ENCODE measurements around the gene NPTX1. TPM values are rescaled to one million over a fixed set of nuclear protein-coding genes. Genes with fewer than 3 reads are reported as not detected.

Gene NPTX1
- total and polyA plus RNA-seq, 7 donors = 0.25 to 1.3 (median 0.67) TPM

DNA sequence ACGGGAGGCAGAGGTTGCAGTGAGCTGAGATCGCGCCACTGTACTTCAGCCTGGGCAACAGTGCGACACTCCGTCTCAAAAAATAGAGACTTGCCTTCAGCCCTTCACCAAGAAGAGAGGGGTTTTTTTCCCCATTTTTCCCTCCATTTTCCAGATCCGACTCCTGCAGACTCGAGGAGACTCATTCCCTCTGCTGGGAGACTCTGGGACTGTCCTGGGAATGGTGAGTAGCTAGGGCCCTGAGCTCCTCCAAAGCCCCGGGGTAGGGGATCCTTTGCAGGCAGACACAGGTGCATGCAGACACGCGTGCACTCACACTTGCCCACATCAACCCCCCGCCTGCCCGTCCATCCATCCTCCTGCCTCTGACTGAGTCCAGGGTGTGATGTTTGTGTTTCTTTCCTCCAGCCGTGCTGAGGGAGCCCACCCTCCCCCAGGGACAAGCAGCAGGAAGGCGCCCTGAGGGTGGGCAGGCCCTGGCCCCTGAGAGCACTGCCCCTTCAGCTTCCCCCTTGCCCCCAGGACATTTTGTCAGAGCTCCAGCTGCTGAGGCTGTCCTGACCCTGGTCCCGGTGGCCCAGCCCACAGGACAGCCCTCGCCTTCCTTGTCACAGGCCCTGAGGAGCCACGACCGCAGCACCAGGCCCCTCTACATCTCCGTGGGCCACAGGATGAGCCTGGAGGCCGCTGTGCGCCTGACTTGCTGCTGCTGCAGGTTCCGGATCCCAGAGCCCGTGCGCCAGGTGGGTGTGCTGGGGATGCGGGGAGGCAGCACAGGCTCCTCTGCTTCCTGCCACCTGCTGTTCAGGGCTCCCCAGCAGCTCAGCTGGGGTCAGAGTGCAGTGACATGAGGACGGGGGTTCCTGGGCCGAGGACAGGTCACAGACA lies 51.3 kb downstream of the NPTX1 start:
- H3K27me3 ChIP-seq (ENCODE audit: insufficient read depth in 3 of 3, low read length in 2 of 3) = no peaks in the 10 kb centered on the region
- ATAC-seq (no peak), DNase-seq (peak in 1 of 2 donors; percentile 29)
- H3K4me3 ChIP-seq = no peak overlapping the region
- H3K27ac ChIP-seq = no peak overlapping the region
- H3K4me1 ChIP-seq = peaks cover 17% of the 10 kb centered on the region
- WGBS, 3 donors = 80 to 87% (median 82%) methylated on average over 27 of the region's 27 CpGs
- no peaks in the 10 kb centered on the region for H3K9me3 ChIP-seq
- intact Hi-C loops (cut with DNase I) = loop anchor here in 1 of 2 donors (10.0 kb wide), 2 partner anchors 450 to 670 kb away; no protein-coding TSS in a partner anchor
- no peak for TF ChIP-seq CTCF (IDR thresholded peaks at IDR 0.05)
- peaks cover 0 to 22% of the 10 kb centered on the region in 2 donors for H3K36me3 ChIP-seq (ENCODE audit: insufficient read depth in 1 of 2, low read depth in 1 of 2)

DNA sequence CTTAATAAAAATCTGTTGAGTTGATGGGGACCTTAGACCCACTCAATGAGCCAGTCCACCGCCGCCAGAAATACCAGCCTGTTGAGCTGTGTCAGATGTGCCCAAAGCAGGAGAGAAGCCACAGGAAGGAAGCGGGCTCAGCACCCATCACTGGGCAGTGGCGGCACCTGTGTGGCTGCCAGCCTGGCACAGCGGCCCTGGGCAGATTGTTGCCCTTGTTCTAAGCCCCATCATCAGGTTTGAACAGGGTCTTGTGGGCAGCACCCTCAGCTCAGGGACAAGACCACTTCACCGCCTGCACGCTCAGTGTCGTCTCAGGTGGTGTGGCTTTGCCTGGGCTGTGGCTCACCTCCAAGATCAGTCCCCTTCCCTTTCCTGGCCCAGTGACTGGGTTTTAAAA lies 52.1 kb downstream of the NPTX1 start:
- H3K4me3 ChIP-seq = no peak overlapping the region
- no peak for TF ChIP-seq CTCF (IDR thresholded peaks at IDR 0.05)
- no peaks in the 10 kb centered on the region for H3K27me3 ChIP-seq (ENCODE audit: insufficient read depth in 3 of 3, low read length in 2 of 3)
- 88 to 92% (median 90%) methylated on average over 8 of the region's 8 CpGs for WGBS, 3 donors
- H3K27ac ChIP-seq = no peak overlapping the region
- DNase-seq (peak in 1 of 2 donors; percentile 45), ATAC-seq (no peak)
- H3K9me3 ChIP-seq = no peaks in the 10 kb centered on the region
- intact Hi-C loops (cut with DNase I) = loop anchor here in 1 of 2 donors (10.0 kb wide), 2 partner anchors 451 to 671 kb away; no protein-coding TSS in a partner anchor
- peaks cover 17% of the 10 kb centered on the region for H3K4me1 ChIP-seq
- peaks cover 0 to 13% of the 10 kb centered on the region in 2 donors for H3K36me3 ChIP-seq (ENCODE audit: insufficient read depth in 1 of 2, low read depth in 1 of 2)

GRCh38 chr17:80423536-80424225 lies 52.7 kb downstream of the NPTX1 start:
- ATAC-seq (peak in 2 of 4 donors; percentile 7 to 16), DNase-seq (peak in 1 of 2 donors; percentile 45)
- WGBS, 3 donors = 52 to 72% (median 60%) methylated on average over 13 of the region's 13 CpGs
- Histone ChIP-seq H3K36me3 (ENCODE audit: insufficient read depth in 1 of 2, low read depth in 1 of 2) (peaks cover 0 to 8% of the 10 kb centered on the region in 2 donors), H3K4me3 (peak overlapping the region; percentile 28), H3K27me3 (ENCODE audit: insufficient read depth in 3 of 3, low read length in 2 of 3) (no peaks in the 10 kb centered on the region), H3K9me3 (no peaks in the 10 kb centered on the region), H3K27ac (peak overlapping the region; percentile 60), H3K4me1 (peaks cover 19% of the 10 kb centered on the region)
- TF ChIP-seq CTCF (IDR thresholded peaks at IDR 0.05) = no peak
- intact Hi-C loops (cut with DNase I) = loop anchor here in 1 of 2 donors (10.0 kb wide), 2 partner anchors 451 to 671 kb away; no protein-coding TSS in a partner anchor

DNA sequence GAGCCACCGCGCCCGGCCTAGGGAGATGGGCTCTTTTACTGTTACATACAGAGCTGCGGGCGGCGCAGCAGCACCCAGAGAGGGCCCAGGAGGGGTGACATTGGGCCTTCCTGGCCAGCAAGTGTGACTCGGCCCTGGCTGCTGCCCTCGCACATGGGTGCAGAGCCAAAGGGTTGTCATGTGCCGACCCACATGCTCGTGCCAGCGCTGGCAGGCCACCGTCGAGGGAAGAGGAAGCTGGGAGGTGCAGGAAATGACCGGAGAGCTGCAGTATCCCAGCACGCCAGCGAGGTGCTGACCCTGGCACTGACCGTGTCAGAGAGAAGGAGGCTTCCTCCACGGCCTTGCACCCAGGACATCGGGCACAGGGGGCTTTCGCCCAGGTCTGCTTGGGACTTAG lies 53.4 kb downstream of the NPTX1 start:
- intact Hi-C loops (cut with DNase I) = loop anchor here in 1 of 2 donors (10.0 kb wide), 2 partner anchors 452 to 672 kb away; no protein-coding TSS in a partner anchor
- Histone ChIP-seq H3K27me3 (ENCODE audit: insufficient read depth in 3 of 3, low read length in 2 of 3) (no peaks in the 10 kb centered on the region), H3K4me3 (peak overlapping the region; percentile 28), H3K27ac (peak overlapping the region; percentile 60), H3K36me3 (ENCODE audit: insufficient read depth in 1 of 2, low read depth in 1 of 2) (peaks cover 0 to 8% of the 10 kb centered on the region in 2 donors), H3K9me3 (no peaks in the 10 kb centered on the region), H3K4me1 (peaks cover 24% of the 10 kb centered on the region)
- no peak for TF ChIP-seq CTCF (IDR thresholded peaks at IDR 0.05)
- ATAC-seq (peak; percentile 75 to 84 (median 81)), DNase-seq (peak; percentile 73 to 91)
- WGBS, 3 donors = 35 to 49% (median 37%) methylated on average over 19 to 20 of the region's 20 CpGs

All from psoas muscle (tissue), 8 donors.